Islet precursor cell (in vitro differentiated cells): ENCODE measurements around the gene HOXC6.
A peak's percentile ranks its signal among the peaks of the same experiment; 100 is the strongest.

Experiments used
- DNase-seq: peaks from one replicate; pipeline ENCODE4 v3.0.0-alpha.2; 2018

Gene HOXC6

GRCh38 chr12:54044425-54045103 lies 16.3 kb downstream of the HOXC6 start:
- DNase-seq, result peak; percentile 75

DNA sequence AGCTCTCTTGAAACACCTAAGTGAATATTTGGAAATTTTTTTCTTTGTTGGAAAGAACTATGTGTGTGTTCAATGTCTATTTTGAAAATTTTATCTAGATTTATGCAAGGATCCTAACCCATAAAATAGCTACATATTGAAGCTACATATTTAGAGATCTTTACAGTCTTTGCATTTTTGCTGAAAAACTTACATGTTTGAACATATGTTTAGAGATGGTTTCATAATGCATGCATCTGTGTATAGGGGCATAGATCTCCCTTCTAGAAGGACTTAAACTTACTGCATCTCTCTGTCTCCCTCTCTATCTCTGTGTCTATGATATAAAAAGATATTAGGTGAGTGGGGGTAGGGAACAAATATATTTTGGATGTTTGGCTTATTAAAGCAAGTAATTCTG lies 17.2 kb downstream of the HOXC6 start:
- DNase-seq, result no peak

GRCh38 chr12:54045868-54046521 lies 17.8 kb downstream of the HOXC6 start:
- no peak for DNase-seq

DNA sequence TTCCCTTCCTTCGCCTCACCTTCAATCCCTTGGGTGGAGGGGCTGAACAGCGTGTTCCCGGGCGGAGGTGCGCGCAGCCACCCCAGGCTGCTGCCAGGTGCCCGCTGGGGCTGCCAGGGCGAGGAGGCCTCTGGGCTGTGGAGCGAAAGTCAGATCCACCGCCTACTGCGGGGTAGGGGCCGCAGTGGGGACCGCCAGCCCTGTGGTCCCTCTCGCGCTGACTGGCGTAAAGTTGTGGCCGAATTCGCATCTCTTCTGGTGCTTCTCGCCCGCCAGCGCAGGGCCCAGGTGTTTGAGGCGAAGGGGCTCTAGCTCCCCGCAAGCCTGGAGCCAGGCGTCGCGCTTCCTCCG lies 18.5 kb downstream of the HOXC6 start:
- DNase-seq, result no peak

DNA sequence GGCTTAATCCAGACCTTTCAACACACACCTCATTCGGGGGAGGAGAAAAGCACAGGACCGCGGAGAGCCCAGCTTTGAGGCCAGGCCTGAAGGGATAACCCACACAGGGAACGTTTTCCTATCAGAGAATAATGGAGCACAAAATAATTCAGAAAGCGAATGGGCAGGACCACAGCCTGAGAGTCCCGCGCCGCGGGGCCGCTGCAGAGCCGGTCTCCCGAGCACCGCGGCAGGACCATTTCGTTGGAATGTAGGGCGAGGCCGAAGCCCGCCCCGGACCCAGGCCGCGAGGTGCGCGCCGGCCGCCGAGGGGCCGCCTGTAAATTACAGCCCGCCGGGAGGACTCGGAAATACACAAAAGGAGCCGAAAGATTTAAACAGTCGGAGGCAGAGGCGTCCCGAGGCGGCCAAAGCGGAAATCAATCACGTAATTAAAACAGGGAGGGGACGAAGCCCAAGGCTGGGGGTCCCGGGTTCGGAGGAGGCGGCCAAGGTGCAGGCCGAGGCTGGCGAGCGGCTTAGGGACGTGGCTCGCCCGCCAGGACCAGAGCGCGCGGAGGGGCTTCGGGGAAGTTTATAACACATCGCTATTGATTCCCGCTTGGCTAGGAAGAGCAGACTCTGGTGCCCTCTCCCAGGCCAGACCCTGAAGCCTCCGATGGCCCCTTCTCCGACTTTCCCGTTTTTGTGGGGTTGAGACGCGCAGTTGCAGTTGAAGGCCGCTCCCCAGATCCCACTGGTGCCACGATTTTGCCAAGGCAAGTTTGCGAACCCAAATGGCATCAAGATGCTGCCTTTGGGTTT lies 19.1 kb downstream of the HOXC6 start:
- DNase-seq, result peak; percentile 80

GRCh38 chr12:54047964-54048303 lies 19.7 kb downstream of the HOXC6 start:
- DNase-seq, result no peak

GRCh38 chr12:54048406-54049093 lies 20.3 kb downstream of the HOXC6 start:
- DNase-seq, result no peak

DNA sequence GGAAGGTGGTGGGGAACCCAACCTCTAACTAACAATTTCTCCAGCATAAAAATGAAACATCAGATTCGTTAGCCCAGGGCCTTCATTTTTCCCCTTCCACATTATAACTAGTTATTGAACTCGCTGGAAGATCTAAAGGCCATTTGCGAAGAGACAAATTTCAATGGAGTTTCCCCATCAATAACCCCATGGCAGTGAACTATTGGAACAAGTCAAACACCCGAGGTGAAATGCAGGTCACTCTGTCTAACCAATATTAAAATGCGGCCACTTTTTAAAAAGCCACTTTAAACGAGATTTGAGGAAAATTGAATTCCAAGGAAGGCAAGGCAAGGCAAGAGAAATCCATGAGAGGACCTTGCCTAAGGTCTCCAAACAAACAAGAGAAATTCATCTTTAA lies 20.9 kb downstream of the HOXC6 start:
- no peak for DNase-seq

DNA sequence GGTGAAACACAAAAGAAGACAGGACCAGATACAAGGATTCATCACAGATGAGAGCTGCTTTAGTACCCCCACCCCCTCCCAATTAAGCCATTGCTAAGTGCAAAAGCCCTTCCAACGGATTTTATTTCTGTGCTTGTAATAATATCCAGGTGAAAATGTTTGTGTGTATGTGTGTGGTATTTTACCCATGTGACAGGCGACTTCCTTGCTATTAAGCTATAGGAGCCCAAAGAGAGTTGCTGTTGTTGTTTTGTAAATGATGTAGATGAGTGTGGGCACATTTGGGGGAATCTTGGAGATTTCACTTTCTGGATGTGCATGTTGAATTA lies 22.2 kb downstream of the HOXC6 start:
- no peak for DNase-seq

DNA sequence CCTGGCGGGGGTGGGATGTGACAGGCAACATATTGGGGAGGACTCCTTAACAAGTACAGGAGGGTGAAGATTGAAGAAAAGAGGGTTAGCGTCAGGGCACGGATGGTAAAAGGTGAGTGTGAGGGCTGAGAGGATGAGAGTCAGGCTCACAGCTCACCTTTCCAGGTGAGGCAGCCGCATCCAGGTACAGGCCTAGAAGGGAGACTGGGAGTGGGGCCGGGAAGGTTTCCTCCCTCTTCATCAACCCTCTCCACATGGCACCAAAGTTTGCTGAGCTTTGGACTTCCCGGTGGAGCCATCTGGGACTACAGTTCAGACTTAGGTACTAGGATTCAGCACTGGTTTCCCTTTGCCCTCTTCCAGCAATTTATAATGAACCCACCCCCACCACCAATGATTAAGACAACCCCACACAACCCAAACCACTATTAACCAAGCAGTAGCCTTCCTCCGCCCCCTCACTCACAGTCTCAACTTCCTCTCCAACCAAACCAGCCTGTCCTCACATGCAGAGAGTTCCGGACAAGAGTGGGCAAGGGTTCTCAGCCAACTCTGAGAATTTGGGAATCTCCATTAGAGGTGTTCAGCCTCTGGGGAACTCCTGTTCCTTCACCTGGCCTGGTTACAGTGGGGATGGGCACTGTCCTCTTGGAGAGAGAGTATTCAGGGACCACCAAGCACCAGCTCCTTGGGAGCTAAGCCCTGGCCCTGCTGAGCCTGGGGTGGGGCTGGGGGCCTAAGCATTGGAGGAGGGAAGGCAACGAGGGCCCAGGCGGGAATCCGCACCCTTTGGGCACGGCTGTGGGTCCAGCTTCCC lies 23.0 kb downstream of the HOXC6 start:
- DNase-seq, result no peak

DNA sequence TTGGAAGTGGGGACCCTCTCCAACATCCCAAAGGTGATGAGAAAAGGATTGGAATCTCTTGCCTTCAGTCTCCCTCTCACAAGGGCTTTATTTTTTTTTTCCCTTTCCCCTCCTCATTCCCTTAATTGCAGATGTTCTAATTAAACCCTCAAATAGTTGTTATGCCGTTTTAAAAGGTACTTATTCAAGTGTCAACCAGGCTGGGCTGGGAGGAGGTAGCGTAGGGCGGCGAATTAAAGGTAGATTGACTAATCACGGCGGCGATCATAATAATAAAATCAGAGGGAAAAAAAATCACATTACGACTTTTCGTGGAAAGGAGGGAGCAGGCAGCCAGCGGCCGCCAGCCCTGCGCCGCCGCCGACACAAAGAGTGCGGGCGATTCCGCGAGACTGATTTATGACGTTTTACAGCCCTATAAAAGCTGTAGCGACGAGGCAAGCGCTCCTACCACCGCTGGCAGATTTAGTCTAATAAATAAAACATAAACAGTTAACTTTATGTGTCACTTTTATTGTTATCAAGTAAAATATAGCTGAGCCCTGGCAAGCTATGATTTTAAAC lies 23.7 kb downstream of the HOXC6 start:
- DNase-seq, result peak; percentile 83

DNA sequence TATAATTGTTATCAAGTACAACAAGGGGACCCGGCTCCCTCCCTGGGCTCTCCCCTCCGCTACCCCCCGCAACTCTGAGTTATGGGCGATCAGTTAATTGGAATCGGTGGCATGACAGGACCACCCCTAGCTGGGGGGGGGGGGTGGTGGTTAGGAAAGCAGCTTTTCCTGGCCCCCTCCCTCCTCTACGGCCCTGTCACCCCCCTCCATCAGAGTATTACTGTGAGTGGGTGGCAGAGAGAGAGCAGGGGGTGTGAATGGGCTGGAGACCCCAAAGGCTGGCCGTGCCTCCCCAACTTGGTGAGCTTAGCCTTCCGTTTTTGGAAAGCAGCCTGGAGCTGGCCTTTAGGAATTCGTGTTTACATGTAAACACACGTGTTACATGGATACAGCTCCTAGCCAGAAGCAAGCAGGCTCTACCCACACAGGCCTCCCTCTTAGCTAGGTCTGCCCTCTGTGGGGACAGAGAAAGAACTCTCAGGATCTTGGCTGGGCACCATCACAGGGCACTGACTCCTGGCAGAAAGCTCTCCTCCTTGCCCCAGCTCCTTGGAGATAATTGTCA lies 24.3 kb downstream of the HOXC6 start:
- DNase-seq, result peak; percentile 75

GRCh38 chr12:54053003-54053750 lies 24.9 kb downstream of the HOXC6 start:
- DNase-seq, result no peak

GRCh38 chr12:54053751-54054741 lies 25.8 kb downstream of the HOXC6 start, which contains the start of gene HOXC4:
TSS of gene HOXC4 (plus strand) at chr12:54053835. CDS start at chr12:54053923, 88 bp downstream.
- DNase-seq, result peak; percentile 75

DNA sequence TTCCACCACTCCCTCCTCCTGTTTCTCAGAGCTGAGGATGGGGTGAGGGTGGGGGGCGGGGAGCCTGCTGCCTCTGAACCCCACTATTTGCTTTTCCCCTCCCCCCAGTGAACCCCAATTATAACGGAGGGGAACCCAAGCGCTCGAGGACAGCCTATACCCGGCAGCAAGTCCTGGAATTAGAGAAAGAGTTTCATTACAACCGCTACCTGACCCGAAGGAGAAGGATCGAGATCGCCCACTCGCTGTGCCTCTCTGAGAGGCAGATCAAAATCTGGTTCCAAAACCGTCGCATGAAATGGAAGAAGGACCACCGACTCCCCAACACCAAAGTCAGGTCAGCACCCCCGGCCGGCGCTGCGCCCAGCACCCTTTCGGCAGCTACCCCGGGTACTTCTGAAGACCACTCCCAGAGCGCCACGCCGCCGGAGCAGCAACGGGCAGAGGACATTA lies 26.5 kb downstream of the HOXC6 start:
- no peak for DNase-seq

DNA sequence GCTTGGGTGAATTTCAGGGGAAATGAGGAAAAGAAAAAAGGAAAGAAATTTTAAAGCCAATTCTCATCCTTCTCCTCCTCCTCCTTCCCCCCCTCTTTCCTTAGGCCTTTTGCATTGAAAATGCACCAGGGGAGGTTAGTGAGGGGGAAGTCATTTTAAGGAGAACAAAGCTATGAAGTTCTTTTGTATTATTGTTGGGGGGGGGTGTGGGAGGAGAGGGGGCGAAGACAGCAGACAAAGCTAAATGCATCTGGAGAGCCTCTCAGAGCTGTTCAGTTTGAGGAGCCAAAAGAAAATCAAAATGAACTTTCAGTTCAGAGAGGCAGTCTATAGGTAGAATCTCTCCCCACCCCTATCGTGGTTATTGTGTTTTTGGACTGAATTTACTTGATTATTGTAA lies 27.3 kb downstream of the HOXC6 start:
- no peak for DNase-seq

DNA sequence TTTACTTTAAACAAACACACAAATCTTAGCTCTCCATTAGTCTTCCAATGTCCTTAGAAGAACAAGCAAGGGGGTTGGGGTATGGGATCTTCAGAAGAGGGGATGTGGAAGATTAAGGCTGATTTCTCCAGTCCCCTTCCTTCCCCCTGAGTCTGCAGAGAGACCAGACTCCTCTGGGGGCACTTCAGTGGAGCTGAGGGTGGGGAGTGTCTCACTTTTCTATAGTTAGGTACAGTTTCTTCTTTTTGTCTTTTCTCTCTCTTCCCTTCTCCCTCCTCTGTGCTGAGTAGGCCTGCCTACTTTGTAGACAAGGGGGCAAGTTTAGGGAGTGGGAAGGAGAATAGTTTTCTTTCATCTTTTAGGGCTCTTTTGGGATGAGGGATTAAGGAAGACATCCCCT lies 27.9 kb downstream of the HOXC6 start:
- DNase-seq, result no peak

- no peak for DNase-seq
These were observed 30.0 kb downstream of the HOXC6 start for GRCh38 chr12:54058128-54058768.

DNA sequence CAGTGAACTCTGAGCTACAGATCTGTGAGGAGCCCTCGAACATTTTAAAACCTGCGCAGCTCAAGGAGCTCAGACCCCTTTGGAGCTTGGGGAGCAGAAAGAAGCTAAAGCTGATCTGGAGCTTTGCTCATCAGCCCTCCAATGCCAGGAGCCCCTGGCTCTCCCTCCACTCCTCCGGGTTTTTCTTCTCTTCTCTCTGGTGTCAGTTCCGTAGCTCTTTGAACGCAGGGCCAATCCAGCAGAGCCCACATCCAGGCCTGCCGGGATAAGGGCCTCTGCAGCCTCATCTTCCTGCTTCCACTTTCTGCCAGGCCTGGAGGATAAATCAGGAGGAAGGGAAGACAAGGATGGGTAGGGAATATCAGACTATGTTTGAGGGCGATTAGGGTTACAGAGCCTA lies 31.4 kb downstream of the HOXC6 start:
- DNase-seq, result no peak
